Endothelial cell of umbilical vein (primary cell): Measurements from ENCODE around the gene TRMT11. TPM values are rescaled to one million over a fixed set of nuclear protein-coding genes. Genes with fewer than 3 reads are reported as not detected.

Experiments used
- BruUV-seq: library from RNA; stranded (reverse); fragments of 400-500 nt; replicated peaks from 2 replicates; lab custom pipeline; 2021; lab: Mats Ljungman, UMichigan
- CTCF ChIA-PET: fragments of 300-600, 350-600 bp; sonication (Branson Sonifier 250); formaldehyde crosslinking; loops from one replicate; lab custom pipeline; 2021; ENCODE audit warnings: antibody characterized with exemption, inconsistent platforms; lab: Charles Lee
- POLR2A ChIA-PET: fragments of 300-600, 350-600 bp; sonication (Branson Sonifier 250); formaldehyde crosslinking; loops from one replicate; lab custom pipeline; 2021; ENCODE audit warnings: antibody characterized with exemption, inconsistent platforms; lab: Charles Lee
- DNase-seq: peaks from one replicate; pipeline ENCODE4 v3.0.0-alpha.2; 2011; ENCODE audit warnings: low read depth, low spot score
- FAIRE-seq: peaks from 2 replicates; lab custom pipeline; 2011; peaks lifted over from hg19 to GRCh38; lab: Jason Lieb, UNC
- H2AFZ ChIP-seq: 2 replicates; pipeline ENCODE4 v1.6.0; 2012; ENCODE audit warnings: low read depth, low read length, control low read depth, inconsistent platforms
- H3K27ac ChIP-seq: 2 replicates; pipeline ENCODE4 v1.5.1; 2011; ENCODE audit warnings: low read depth, mild to moderate bottlenecking, control low read depth, low read length, moderate library complexity; ENCODE audit not compliant: insufficient read depth
- H3K27me3 ChIP-seq, 2 experiments: 2 replicates each; pipeline versions ENCODE4 v1.6.0 to v1.6.1; 2011; ENCODE audit warnings: low read length in 2 of 2, mixed read lengths in 1 of 2; ENCODE audit not compliant: control insufficient read depth in 2 of 2, insufficient read depth in 2 of 2
- H3K36me3 ChIP-seq, 2 experiments: 2 replicates in 1 of 2; 3 replicates in 1 of 2; pipeline ENCODE4 v1.5.1; 2011; ENCODE audit warnings: low read length in 2 of 2, mild to moderate bottlenecking in 1 of 2, moderate library complexity in 1 of 2; ENCODE audit not compliant: control insufficient read depth in 2 of 2, insufficient read depth in 2 of 2; ENCODE audit errors: extremely low read depth in 1 of 2
- H3K4me1 ChIP-seq: 3 replicates; pipeline ENCODE4 v1.5.1; 2011; ENCODE audit warnings: mild to moderate bottlenecking, low read length; ENCODE audit not compliant: control insufficient read depth, insufficient read depth; ENCODE audit errors: extremely low read depth
- H3K4me2 ChIP-seq: 2 replicates; pipeline ENCODE4 v1.6.1; 2011; ENCODE audit warnings: low read length, control low read depth, mixed read lengths; ENCODE audit not compliant: insufficient read depth
- H3K4me3 ChIP-seq, 3 experiments: fragments of 200-600 bp in 1 of 3; sonication (generic), shearing (Covaris generic) in 1 of 3; replicated peaks in 1 of 3; 2 replicates each; pipeline ENCODE4 v1.5.1; 2011 to 2016; ENCODE audit warnings: control low read depth in 3 of 3, low read length in 3 of 3, mild to moderate bottlenecking in 2 of 3, inconsistent platforms in 1 of 3, low read depth in 1 of 3, moderate library complexity in 1 of 3; ENCODE audit not compliant: insufficient read depth in 1 of 3
- H3K79me2 ChIP-seq: 2 replicates; pipeline ENCODE4 v1.6.0; 2012; ENCODE audit warnings: low read length, inconsistent platforms; ENCODE audit not compliant: control insufficient read depth, insufficient read depth
- H3K9ac ChIP-seq: replicated peaks from 2 replicates; pipeline ENCODE3; 2011; ENCODE audit warnings: low read length, control low read depth; ENCODE audit not compliant: insufficient read depth; ENCODE audit errors: extremely low read depth
- H3K9me1 ChIP-seq: replicated peaks from 3 replicates; pipeline ENCODE4 v1.6.0; 2011; ENCODE audit warnings: mild to moderate bottlenecking, low read length; ENCODE audit not compliant: control insufficient read depth, insufficient read depth; ENCODE audit errors: extremely low read depth
- H3K9me3 ChIP-seq: replicated peaks from 2 replicates; pipeline ENCODE4 v1.5.1; 2012; ENCODE audit warnings: low read length, inconsistent platforms; ENCODE audit not compliant: control insufficient read depth, insufficient read depth
- H4K20me1 ChIP-seq: replicated peaks from 2 replicates; pipeline ENCODE3; 2011; ENCODE audit warnings: mild to moderate bottlenecking, low read length; ENCODE audit not compliant: control insufficient read depth, insufficient read depth; ENCODE audit errors: extremely low read depth
- CTCF ChIP-seq, 2 donors: IDR thresholded peaks; 1 replicate in 1 of 2; 2 replicates in 1 of 2; pipeline ENCODE4 v1.5.1; 2011; ENCODE audit warnings: low read length in 2 of 2, mild to moderate bottlenecking in 2 of 2, moderate library complexity in 2 of 2, control low read depth in 1 of 2, inconsistent platforms in 1 of 2, low read depth in 1 of 2; ENCODE audit not compliant: insufficient read depth in 1 of 2; ENCODE audit errors: extremely low read depth in 1 of 2
- EZH2 ChIP-seq: IDR thresholded peaks from 2 replicates; pipeline ENCODE4 v1.6.1; 2012; ENCODE audit warnings: borderline replicate concordance, low read depth, mild to moderate bottlenecking, moderate library complexity, low read length, inconsistent platforms; ENCODE audit not compliant: severe bottlenecking
- FOS ChIP-seq: IDR thresholded peaks from 2 replicates; pipeline ENCODE4 v1.6.1; 2011; ENCODE audit warnings: mild to moderate bottlenecking, low read length, moderate library complexity, borderline replicate concordance; ENCODE audit not compliant: insufficient read depth
- GATA2 ChIP-seq: IDR thresholded peaks from 2 replicates; pipeline ENCODE4 v1.7.0; 2011; ENCODE audit warnings: low read depth, mild to moderate bottlenecking, moderate library complexity, mixed read lengths, low read length; ENCODE audit not compliant: insufficient read length, insufficient read depth
- JUN ChIP-seq: IDR thresholded peaks from 2 replicates; pipeline ENCODE4 v1.6.1; 2011; ENCODE audit warnings: borderline replicate concordance, low read depth; ENCODE audit not compliant: insufficient read length, insufficient read depth
- MYC ChIP-seq: IDR thresholded peaks from one replicate; pipeline ENCODE4 v1.6.1; 2011; ENCODE audit warnings: mild to moderate bottlenecking, low read depth, low read length
- POLR2A ChIP-seq: IDR thresholded peaks from 2 replicates; pipeline ENCODE4 v1.6.1; 2012; ENCODE audit warnings: low read depth, mild to moderate bottlenecking, control low read depth, low read length
- POLR2AphosphoS5 ChIP-seq: IDR thresholded peaks from 2 replicates; pipeline ENCODE4 v1.6.1; 2012; ENCODE audit warnings: low read depth, mild to moderate bottlenecking, control low read depth, low read length, moderate library complexity; ENCODE audit not compliant: insufficient read depth
- dilution Hi-C: fragments of 300-500 bp; cut with MboI; formaldehyde crosslinking; loops from one replicate; pipeline ENCODE4 v1.15.0; 2019; ENCODE audit warnings: low sequenced_read_pairs; ENCODE audit not compliant: extremely low pct_ligation_motif_present
- intact Hi-C: fragments of 100-400 bp; cut with micrococcal nuclease; formaldehyde crosslinking; loops from one replicate; pipeline ENCODE4 v1.10.0; 2022
- polyA plus RNA-seq, 4 experiments: library from polyadenylated mRNA; depleted of rRNA in 3 of 4; stranded (reverse) in 3 of 4; unstranded in 1 of 4; fragments of >200 nt; gene quantifications; 2 replicates each; pipeline versions ENCODE4 v1.2.1 to v1.2.3, GENCODE V29; 2011 to 2012; ENCODE audit warnings: missing spikeins in 1 of 4
- total RNA-seq: library from RNA; stranded (reverse); gene quantifications from 2 replicates; pipeline ENCODE4 v1.2.3, GENCODE V29; 2021
- TF ChIP-seq, protein P1 (sequence below): IDR thresholded peaks from 2 replicates; pipeline ENCODE4 v1.6.1; 2011; ENCODE audit not compliant: insufficient read depth, insufficient read length

TRMT11 gene
- total and polyA plus RNA-seq, 2 donors (not counting 3 experiments of a cell fraction or from before 2014, with no cell fraction given) = 5.1 to 10.7 TPM

DNA sequence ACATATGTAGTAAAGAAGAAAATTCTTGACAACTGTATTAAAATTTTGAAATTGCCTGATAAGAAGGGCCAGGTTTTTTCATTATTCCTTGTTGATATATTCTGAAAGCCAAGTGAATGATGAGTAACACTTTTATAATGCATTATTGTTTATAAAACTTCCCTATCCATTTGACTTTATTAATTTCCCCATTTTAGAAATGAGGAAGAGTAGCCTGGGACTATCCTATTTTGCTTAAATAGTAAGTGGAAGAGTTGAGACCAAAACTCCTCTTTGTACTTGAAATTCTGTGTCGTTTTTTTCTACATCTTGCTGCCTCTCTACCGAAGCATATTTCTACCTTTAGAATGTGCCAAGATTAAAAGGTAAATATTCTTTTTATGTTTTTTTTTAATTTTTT lies 39.7 kb downstream of the TRMT11 start:
- H3K27ac ChIP-seq = no peak overlapping the region
- H3K9me1 ChIP-seq = no peaks in the 10 kb centered on the region
- dilution Hi-C loops = no loop called here
- TF ChIP-seq JUN = no peak
- no peak for TF ChIP-seq FOS
- TF ChIP-seq, protein P1, sequence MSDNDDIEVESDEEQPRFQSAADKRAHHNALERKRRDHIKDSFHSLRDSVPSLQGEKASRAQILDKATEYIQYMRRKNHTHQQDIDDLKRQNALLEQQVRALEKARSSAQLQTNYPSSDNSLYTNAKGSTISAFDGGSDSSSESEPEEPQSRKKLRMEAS = no peak
- TF ChIP-seq CTCF (IDR thresholded peaks at IDR 0.05; ENCODE audit: extremely low read depth in 1 of 2, insufficient read depth in 1 of 2, low read depth in 1 of 2, low read length in 2 of 2) = no peak
- no peak for TF ChIP-seq POLR2A
- TF ChIP-seq POLR2AphosphoS5 = no peak
- TF ChIP-seq EZH2 = no peak
- TF ChIP-seq GATA2 = no peak
- TF ChIP-seq MYC = no peak
- no peaks in the 10 kb centered on the region for H4K20me1 ChIP-seq
- DNase-seq (no peak), FAIRE-seq (no peak)
- no peaks in the 10 kb centered on the region for H3K27me3 ChIP-seq
- no TSS peak for BruUV-seq
- H2AFZ ChIP-seq = no peak overlapping the region
- H3K9ac ChIP-seq = no peak overlapping the region
- no peaks in the 10 kb centered on the region for H3K79me2 ChIP-seq
- H3K4me1 ChIP-seq = no peaks in the 10 kb centered on the region
- H3K4me2 ChIP-seq = no peak overlapping the region
- H3K4me3 ChIP-seq = no peak overlapping the region
- CTCF ChIA-PET = no interaction called here
- H3K36me3 ChIP-seq = no peaks in the 10 kb centered on the region
- H3K9me3 ChIP-seq = no peaks in the 10 kb centered on the region
- intact Hi-C loops = no loop called here
- POLR2A ChIA-PET = no interaction called here
